Vagina (tissue), 2 donors: ENCODE results near the gene FRA10AC1. TPM values are rescaled to one million over a fixed set of nuclear protein-coding genes. Genes with fewer than 3 reads are reported as not detected.

ENCODE experiments used
- DNase-seq, 2 donors: peaks; one replicate each; pipeline ENCODE4 v3.0.0-alpha.2; 2017; ENCODE audit errors: extremely low spot score in 2 of 2
- H3K27ac ChIP-seq: fragments of 200-600 bp; sonication (generic); one replicate; pipeline ENCODE4 v1.5.1; 2019
- H3K27me3 ChIP-seq: fragments of 200-600 bp; sonication (generic); one replicate; pipeline ENCODE4 v1.5.1; 2019
- H3K36me3 ChIP-seq, 2 donors: fragments of 200-600 bp; sonication (generic); one replicate each; pipeline ENCODE4 v1.5.1; 2017 to 2019
- H3K4me1 ChIP-seq: fragments of 200-600 bp; sonication (generic); one replicate; pipeline ENCODE4 v1.5.1; 2019
- H3K4me3 ChIP-seq, 2 donors: fragments of 200-600 bp; sonication (generic); 1 replicate in 1 of 2; 2 replicates in 1 of 2; pipeline ENCODE4 v1.5.1; 2016 to 2019
- H3K9me3 ChIP-seq: fragments of 200-600 bp; sonication (generic); one replicate; pipeline ENCODE4 v1.5.1; 2019
- CTCF ChIP-seq, 3 experiments: fragments of 450-650 bp in 2 of 3; fragments of 200-600 bp in 1 of 3; sonication (generic) in 1 of 3; IDR thresholded peaks; one replicate each; pipeline ENCODE4 v1.5.1; 2017 to 2019; ENCODE audit warnings: antibody characterized with exemption in 3 of 3, mild to moderate bottlenecking in 2 of 3, moderate library complexity in 2 of 3
- POLR2A ChIP-seq, 2 donors: fragments of 450-650 bp; IDR thresholded peaks; one replicate each; pipeline ENCODE4 v1.6.1; 2017; ENCODE audit warnings: antibody characterized with exemption in 2 of 2, mild to moderate bottlenecking in 2 of 2, moderate library complexity in 2 of 2
- POLR2AphosphoS5 ChIP-seq, 2 donors: sonication (generic); formaldehyde crosslinking; IDR thresholded peaks; one replicate each; pipeline ENCODE4 v1.9.0; 2017; ENCODE audit warnings: antibody characterized with exemption in 2 of 2, mild to moderate bottlenecking in 2 of 2, low read depth in 1 of 2; ENCODE audit not compliant: insufficient read depth in 1 of 2
- intact Hi-C: fragments of 100-400 bp; cut with DNase I; formaldehyde crosslinking; loops from one replicate; pipeline ENCODE4 v1.15.1; 2023
- total RNA-seq: library from RNA; depleted of rRNA; stranded (reverse); fragments of >200 nt; gene quantifications from one replicate; pipeline ENCODE4 v1.2.3, GENCODE V29; 2016

FRA10AC1 gene
- total RNA-seq, 1 donor from 2014 or later = 15.7 TPM

GRCh38 chr10:93746844-93747284, 44.5 kb upstream of the FRA10AC1 start:
- Histone ChIP-seq H3K36me3 (no peaks in the 10 kb centered on the region), H3K9me3 (no peaks in the 10 kb centered on the region), H3K27ac (no peak overlapping the region), H3K4me1 (no peaks in the 10 kb centered on the region), H3K4me3 (no peak overlapping the region), H3K27me3 (no peaks in the 10 kb centered on the region)
- TF ChIP-seq POLR2AphosphoS5 (IDR thresholded peaks at IDR 0.05; ENCODE audit: insufficient read depth in 1 of 2, low read depth in 1 of 2) = no peak
- no peak for TF ChIP-seq POLR2A (IDR thresholded peaks at IDR 0.05)
- no peak for TF ChIP-seq CTCF (IDR thresholded peaks at IDR 0.05)
- intact Hi-C loops = no loop called here
- DNase-seq = no peak

DNA sequence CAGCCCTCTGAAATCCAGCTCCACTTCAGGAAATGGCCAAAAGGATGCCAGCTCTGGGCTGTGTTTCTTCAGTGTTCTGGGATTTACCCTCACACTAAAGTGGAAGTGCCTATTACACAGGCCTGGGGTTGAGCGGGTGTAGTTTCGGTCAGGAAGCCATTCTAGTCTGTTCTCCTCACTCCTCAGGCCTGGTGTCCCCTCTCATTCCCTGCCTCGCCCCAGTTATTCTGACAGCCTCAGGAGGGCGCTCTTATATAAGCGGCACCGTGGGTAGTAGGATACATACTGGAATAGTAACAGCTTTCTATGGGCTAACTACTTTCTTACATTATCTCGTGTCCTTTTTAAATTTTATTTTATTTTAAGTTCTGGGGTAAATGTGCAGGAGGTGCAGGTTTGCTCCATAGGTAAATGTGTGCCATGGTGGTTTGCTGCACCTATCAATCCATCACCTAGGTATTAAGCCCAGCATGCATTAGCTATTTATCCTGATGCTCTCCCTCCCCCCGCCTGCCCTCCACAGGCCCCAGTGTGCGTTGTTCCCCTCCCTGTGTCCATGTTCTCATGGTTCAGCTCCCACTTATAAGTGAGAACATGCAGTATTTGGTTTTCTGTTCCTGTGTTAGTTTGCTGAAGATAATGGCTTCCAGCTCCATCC, 43.1 kb upstream of the FRA10AC1 start:
- DNase-seq = no peak
- Histone ChIP-seq H3K36me3 (no peaks in the 10 kb centered on the region), H3K4me1 (no peaks in the 10 kb centered on the region), H3K9me3 (no peaks in the 10 kb centered on the region), H3K4me3 (no peak overlapping the region), H3K27ac (no peak overlapping the region), H3K27me3 (no peaks in the 10 kb centered on the region)
- TF ChIP-seq POLR2A (IDR thresholded peaks at IDR 0.05) (no peak), POLR2AphosphoS5 (IDR thresholded peaks at IDR 0.05; ENCODE audit: insufficient read depth in 1 of 2, low read depth in 1 of 2) (no peak), CTCF (IDR thresholded peaks at IDR 0.05) (no peak)
- intact Hi-C loops = no loop called here

DNA sequence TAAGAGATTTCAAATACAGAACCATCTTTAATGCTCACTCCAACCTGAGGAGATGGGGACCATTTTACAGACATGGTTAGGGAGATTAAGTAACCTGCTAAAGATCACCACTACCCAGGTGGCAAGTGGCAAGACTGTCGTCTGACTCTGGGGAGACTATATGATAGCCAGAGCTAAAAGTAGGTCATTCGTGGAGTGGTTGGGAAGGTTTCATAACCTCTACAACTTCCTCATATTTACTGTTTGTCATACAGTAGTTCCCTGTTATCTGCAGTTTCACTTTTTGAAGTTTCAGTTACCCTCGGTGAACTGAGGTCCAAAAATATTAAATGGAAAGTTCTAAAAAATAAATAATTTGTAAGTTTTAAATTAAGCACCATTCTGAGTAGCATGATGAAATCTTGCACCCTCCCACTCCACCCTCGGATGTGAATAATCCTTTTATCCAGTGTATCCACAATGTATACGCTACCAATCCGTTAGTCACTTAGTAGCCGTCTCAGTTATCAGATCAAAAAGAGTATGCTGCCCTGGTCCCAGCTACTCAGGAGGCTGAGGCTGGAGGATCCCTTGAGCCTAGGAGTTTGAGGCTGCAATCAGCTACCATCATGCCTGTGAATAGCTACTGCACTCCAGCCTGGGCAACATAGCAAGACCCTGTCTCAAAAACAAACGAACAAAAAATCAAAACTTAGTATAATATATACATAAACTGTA, 40.4 kb upstream of the FRA10AC1 start:
- intact Hi-C loops = no loop called here
- Histone ChIP-seq H3K36me3 (no peaks in the 10 kb centered on the region), H3K27ac (no peak overlapping the region), H3K4me3 (no peak overlapping the region), H3K27me3 (no peaks in the 10 kb centered on the region), H3K9me3 (no peaks in the 10 kb centered on the region), H3K4me1 (no peaks in the 10 kb centered on the region)
- no peak for DNase-seq
- TF ChIP-seq CTCF (IDR thresholded peaks at IDR 0.05) (no peak), POLR2A (IDR thresholded peaks at IDR 0.05) (no peak), POLR2AphosphoS5 (IDR thresholded peaks at IDR 0.05; ENCODE audit: insufficient read depth in 1 of 2, low read depth in 1 of 2) (no peak)

GRCh38 chr10:93741367-93741766, 39.0 kb upstream of the FRA10AC1 start:
- H3K36me3 ChIP-seq = no peaks in the 10 kb centered on the region
- H3K27ac ChIP-seq = no peak overlapping the region
- intact Hi-C loops = no loop called here
- DNase-seq = no peak
- no peaks in the 10 kb centered on the region for H3K4me1 ChIP-seq
- TF ChIP-seq POLR2AphosphoS5 (IDR thresholded peaks at IDR 0.05; ENCODE audit: insufficient read depth in 1 of 2, low read depth in 1 of 2) (no peak), CTCF (IDR thresholded peaks at IDR 0.05) (no peak), POLR2A (IDR thresholded peaks at IDR 0.05) (no peak)
- no peak overlapping the region for H3K4me3 ChIP-seq
- H3K9me3 ChIP-seq = no peaks in the 10 kb centered on the region
- H3K27me3 ChIP-seq = no peaks in the 10 kb centered on the region

DNA sequence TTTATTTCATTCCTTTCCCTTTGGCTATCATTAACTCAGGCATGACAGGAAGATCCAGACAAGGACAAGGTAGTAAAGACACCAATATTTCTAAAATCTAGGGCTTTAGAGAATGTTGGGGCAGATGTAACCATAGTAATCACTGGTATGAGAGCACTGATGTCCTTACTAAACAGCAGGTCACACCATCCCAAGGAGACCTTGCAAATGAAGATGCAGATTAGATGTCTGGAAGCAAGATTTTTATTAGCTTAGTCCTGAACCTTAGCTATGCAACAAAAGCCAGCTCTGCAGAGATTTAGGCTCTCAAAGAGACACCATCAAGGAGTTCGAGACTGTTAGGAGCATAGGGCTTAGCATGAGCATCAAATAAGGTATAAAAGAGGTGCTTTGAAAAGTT, 23.6 kb upstream of the FRA10AC1 start:
- no peak for TF ChIP-seq CTCF (IDR thresholded peaks at IDR 0.05)
- no peak for TF ChIP-seq POLR2A (IDR thresholded peaks at IDR 0.05)
- no peak for TF ChIP-seq POLR2AphosphoS5 (IDR thresholded peaks at IDR 0.05; ENCODE audit: insufficient read depth in 1 of 2, low read depth in 1 of 2)

More for the DNA sequence above, 23.6 kb upstream of the FRA10AC1 start:
- intact Hi-C loops = no loop called here
- no peaks in the 10 kb centered on the region for H3K4me1 ChIP-seq
- DNase-seq = no peak
- no peak overlapping the region for H3K4me3 ChIP-seq
- H3K9me3 ChIP-seq = no peaks in the 10 kb centered on the region
- H3K27me3 ChIP-seq = no peaks in the 10 kb centered on the region
- H3K36me3 ChIP-seq = no peaks in the 10 kb centered on the region
- no peak overlapping the region for H3K27ac ChIP-seq
